Fibroblast of lung (primary cell): Measurements from ENCODE around the gene TERB1. TPM values are rescaled to one million over a fixed set of nuclear protein-coding genes. Genes with fewer than 3 reads are reported as not detected.

Experiments
- DNase-seq, 2 donors: peaks; one replicate each; pipeline versions ENCODE4 v3.0.0 to v3.0.0-alpha.2; 2010; ENCODE audit warnings: low read depth in 2 of 2
- H2AFZ ChIP-seq: 2 replicates; pipeline ENCODE4 v1.5.1; 2012; ENCODE audit warnings: low read length, control low read depth, inconsistent platforms
- H3K27ac ChIP-seq: 2 replicates; pipeline ENCODE4 v1.5.1; 2011; ENCODE audit warnings: low read length, control low read depth; ENCODE audit not compliant: insufficient read depth
- H3K27me3 ChIP-seq: 2 replicates; pipeline ENCODE4 v1.5.1; 2011; ENCODE audit warnings: mild to moderate bottlenecking, low read length; ENCODE audit not compliant: control insufficient read depth, insufficient read depth
- H3K36me3 ChIP-seq: 2 replicates; pipeline ENCODE4 v1.5.1; 2011; ENCODE audit warnings: low read length; ENCODE audit not compliant: control insufficient read depth, insufficient read depth
- H3K4me1 ChIP-seq: 2 replicates; pipeline ENCODE4 v1.5.1; 2011; ENCODE audit warnings: low read length; ENCODE audit not compliant: control insufficient read depth, insufficient read depth; ENCODE audit errors: extremely low read depth
- H3K4me2 ChIP-seq: 2 replicates; pipeline ENCODE4 v1.5.1; 2011; ENCODE audit warnings: low read length, control low read depth; ENCODE audit not compliant: insufficient read depth; ENCODE audit errors: extremely low read depth
- H3K4me3 ChIP-seq, 4 experiments: fragments of 200-600 bp in 1 of 4; sonication (generic) in 1 of 4; replicated peaks in 1 of 4; 2 replicates each; pipeline ENCODE4 v1.5.1; 2011 to 2016; ENCODE audit warnings: low read length in 4 of 4, low read depth in 3 of 4, mild to moderate bottlenecking in 3 of 4, control low read depth in 2 of 4, inconsistent platforms in 1 of 4, mixed read lengths in 1 of 4; ENCODE audit not compliant: insufficient read depth in 1 of 4; ENCODE audit errors: control extremely low read depth in 1 of 4
- H3K79me2 ChIP-seq: 2 replicates; pipeline ENCODE4 v1.5.1; 2012; ENCODE audit warnings: mild to moderate bottlenecking, low read length, inconsistent platforms; ENCODE audit not compliant: control insufficient read depth, insufficient read depth
- H3K9ac ChIP-seq: 2 replicates; pipeline ENCODE4 v1.5.1; 2011; ENCODE audit warnings: mild to moderate bottlenecking, low read length, control low read depth; ENCODE audit not compliant: insufficient read depth
- H3K9me3 ChIP-seq: 2 replicates; pipeline ENCODE4 v1.5.1; 2012; ENCODE audit warnings: low read depth, low read length; ENCODE audit not compliant: control insufficient read depth, insufficient read depth
- H4K20me1 ChIP-seq: 2 replicates; pipeline ENCODE4 v1.5.1; 2011; ENCODE audit warnings: low read length; ENCODE audit not compliant: control insufficient read depth, insufficient read depth; ENCODE audit errors: extremely low read depth
- EZH2 ChIP-seq: IDR thresholded peaks from 2 replicates; pipeline ENCODE4 v1.5.1; 2012; ENCODE audit warnings: low read length, control low read depth, mild to moderate bottlenecking; ENCODE audit errors: missing control alignments
- polyA minus RNA-seq: library from RNA; depleted of rRNA, polyadenylated mRNA; stranded (reverse); fragments of >200 nt; gene quantifications from 2 replicates; pipeline ENCODE4 v1.2.3, GENCODE V29; 2011; ENCODE audit warnings: low replicate concordance
- polyA plus RNA-seq, 2 donors: library from polyadenylated mRNA; depleted of rRNA in 1 of 2; stranded (reverse) in 1 of 2; unstranded in 1 of 2; fragments of >200 nt; gene quantifications; 2 replicates each; pipeline ENCODE4 v1.2.1, GENCODE V29; 2011 to 2012; ENCODE audit warnings: missing spikeins in 1 of 2
- total RNA-seq: library from RNA; depleted of rRNA; stranded (reverse); fragments of >200 nt; gene quantifications from 2 replicates; pipeline ENCODE4 v1.2.1, GENCODE V29; 2014
- TF ChIP-seq, protein P1 (sequence below), 2 donors: IDR thresholded peaks in 1 of 2; conservative IDR thresholded peaks in 1 of 2; 1 replicate in 1 of 2; 2 replicates in 1 of 2; pipeline ENCODE4 v1.5.1; 2011 to 2012; ENCODE audit warnings: low read length in 2 of 2, control low read depth in 1 of 2, inconsistent platforms in 1 of 2, low read depth in 1 of 2, mild to moderate bottlenecking in 1 of 2

The TERB1 gene, protein sequence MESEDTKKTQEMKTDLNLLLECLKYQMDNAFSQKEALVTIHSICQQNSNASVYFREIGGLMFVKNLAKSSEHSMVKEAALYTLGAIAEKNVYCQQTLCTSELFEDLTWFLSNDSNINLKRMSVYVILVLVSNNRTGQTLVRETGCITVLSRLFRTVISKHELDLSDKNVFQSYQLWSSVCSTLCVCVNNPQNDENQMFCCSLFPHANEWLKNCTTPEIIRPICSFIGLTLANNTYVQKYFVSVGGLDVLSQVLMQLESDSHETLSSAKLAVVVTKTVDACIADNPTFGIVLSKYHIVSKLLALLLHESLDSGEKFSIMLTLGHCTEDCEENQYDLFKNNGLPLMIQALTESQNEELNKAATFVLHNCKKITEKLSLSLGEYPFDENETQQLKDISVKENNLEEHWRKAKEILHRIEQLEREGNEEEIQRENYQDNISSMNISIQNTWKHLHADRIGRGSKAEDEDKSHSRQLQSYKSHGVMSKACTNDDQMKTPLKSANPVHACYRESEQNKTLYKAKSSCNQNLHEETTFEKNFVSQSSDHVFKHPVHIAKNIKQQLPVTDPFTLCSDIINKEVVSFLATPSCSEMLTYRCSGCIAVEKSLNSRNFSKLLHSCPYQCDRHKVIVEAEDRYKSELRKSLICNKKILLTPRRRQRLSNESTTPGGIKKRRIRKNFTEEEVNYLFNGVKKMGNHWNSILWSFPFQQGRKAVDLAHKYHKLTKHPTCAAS
- under 0.01 and 0.17 TPM in 2 replicates for total RNA-seq
- polyA plus RNA-seq: not detected in 2 replicates
- polyA plus RNA-seq (2012): not detected in 2 replicates
- not detected in 2 replicates for polyA minus RNA-seq

DNA sequence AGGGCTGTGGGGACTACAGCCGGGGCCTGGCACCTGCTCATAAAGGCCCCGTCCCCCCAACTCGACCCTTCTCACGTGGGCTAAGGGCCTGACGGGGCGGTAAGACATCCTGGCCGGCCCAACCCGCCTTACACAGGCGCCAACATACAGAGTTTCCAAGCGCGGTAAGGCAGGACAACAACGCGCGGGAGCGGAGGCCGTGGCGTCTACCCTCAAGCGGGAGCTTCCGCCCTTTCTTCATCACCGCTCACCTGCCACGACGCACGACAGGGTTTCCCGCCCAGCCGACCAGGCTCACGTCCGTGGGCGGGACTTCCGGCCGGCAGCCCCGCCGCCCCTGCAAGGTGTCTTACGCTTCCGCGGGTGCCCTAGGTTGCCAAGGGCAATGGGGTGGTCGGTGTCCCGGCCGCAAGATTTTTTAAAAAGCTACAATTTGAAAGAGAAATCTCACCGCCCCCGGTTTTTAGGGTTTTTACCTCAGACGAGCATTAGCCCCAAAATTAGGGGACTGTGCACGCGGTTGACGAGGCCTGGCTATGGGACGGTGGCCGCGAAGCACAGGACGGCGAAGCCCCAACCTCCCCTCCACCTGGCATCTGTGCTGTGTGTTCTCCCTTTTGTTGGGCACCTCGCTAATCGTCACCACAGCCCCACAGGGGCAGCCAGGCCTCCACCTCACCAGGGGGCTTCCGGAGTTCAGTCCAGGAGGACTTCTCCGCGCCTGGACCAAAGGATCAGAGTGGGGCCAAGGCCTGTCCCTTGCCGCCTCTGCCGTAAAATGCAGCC is at the start of gene TERB1:
TSS of gene TERB1 (minus strand) at position 265 of the 786 bp plus-strand sequence. CDS start 4,786 bp downstream, outside the sequence.
- Histone ChIP-seq H3K9me3 (no peaks in the 10 kb centered on the region), H3K27ac (no peak within 1 kb of the TSS), H3K36me3 (peaks cover 12% of the 10 kb centered on the region), H4K20me1 (no peaks in the 10 kb centered on the region), H3K4me1 (no peaks in the 10 kb centered on the region), H2AFZ (no peak within 1 kb of the TSS), H3K27me3 (no peaks in the 10 kb centered on the region), H3K9ac (no peak within 1 kb of the TSS), H3K4me3 (no peak within 1 kb of the TSS), H3K4me2 (no peak within 1 kb of the TSS), H3K79me2 (no peaks in the 10 kb centered on the region)
- DNase-seq: no peak
- TF ChIP-seq, protein P1, sequence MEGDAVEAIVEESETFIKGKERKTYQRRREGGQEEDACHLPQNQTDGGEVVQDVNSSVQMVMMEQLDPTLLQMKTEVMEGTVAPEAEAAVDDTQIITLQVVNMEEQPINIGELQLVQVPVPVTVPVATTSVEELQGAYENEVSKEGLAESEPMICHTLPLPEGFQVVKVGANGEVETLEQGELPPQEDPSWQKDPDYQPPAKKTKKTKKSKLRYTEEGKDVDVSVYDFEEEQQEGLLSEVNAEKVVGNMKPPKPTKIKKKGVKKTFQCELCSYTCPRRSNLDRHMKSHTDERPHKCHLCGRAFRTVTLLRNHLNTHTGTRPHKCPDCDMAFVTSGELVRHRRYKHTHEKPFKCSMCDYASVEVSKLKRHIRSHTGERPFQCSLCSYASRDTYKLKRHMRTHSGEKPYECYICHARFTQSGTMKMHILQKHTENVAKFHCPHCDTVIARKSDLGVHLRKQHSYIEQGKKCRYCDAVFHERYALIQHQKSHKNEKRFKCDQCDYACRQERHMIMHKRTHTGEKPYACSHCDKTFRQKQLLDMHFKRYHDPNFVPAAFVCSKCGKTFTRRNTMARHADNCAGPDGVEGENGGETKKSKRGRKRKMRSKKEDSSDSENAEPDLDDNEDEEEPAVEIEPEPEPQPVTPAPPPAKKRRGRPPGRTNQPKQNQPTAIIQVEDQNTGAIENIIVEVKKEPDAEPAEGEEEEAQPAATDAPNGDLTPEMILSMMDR (conservative IDR thresholded peaks at IDR 0.05 in 1 of 2, IDR thresholded peaks at IDR 0.05 in 1 of 2; ENCODE audit: low read depth in 1 of 2, low read length in 2 of 2): no peak
- no peak for TF ChIP-seq EZH2

DNA sequence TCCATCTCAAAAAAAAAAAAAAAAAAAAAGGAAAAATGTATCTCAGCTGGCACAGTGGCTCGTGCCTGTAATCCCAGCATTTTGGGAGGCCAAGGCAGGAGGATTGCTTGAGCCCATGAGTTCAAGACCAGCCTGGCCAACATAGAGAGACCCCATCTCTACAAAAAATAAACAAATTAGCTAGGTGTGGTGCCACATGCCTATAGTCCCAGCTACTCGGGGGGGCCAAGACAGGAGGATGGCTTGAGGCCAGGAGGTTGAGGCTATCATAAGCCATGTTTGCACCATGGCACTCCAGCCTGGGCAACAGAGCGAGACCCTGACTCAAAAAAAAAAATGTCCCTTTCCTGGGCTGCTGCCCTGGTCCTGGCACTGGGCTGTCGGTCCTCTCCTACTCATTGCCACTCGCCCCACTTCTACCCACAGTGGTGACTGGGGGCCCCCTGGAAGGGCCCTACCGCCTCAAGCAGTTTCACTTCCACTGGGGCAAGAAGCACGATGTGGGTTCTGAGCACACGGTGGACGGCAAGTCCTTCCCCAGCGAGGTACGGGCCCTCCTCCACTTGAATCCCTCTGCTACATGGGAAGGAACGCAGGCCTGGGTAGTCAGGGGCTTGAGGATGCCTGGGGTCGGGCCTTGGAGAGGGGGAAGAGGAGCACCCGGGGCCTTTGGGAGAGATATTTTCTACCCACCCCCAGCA is 48.9 kb upstream of the TERB1 start:
- Histone ChIP-seq H3K36me3 (no peaks in the 10 kb centered on the region), H3K27me3 (peaks cover 23% of the 10 kb centered on the region)
- no peak for TF ChIP-seq EZH2
- TF ChIP-seq, protein P1 (conservative IDR thresholded peaks at IDR 0.05 in 1 of 2, IDR thresholded peaks at IDR 0.05 in 1 of 2; ENCODE audit: low read depth in 1 of 2, low read length in 2 of 2): no peak

More for the DNA sequence above, 48.9 kb upstream of the TERB1 start:
- no peak overlapping the region for H2AFZ ChIP-seq
- H3K27ac ChIP-seq: no peak overlapping the region
- no peak overlapping the region for H3K9ac ChIP-seq
- H3K79me2 ChIP-seq: no peaks in the 10 kb centered on the region
- no peak overlapping the region for H3K4me2 ChIP-seq
- H3K4me3 ChIP-seq: no peak overlapping the region
- H3K9me3 ChIP-seq: no peaks in the 10 kb centered on the region
- H3K4me1 ChIP-seq: no peaks in the 10 kb centered on the region
- DNase-seq: no peak
- no peaks in the 10 kb centered on the region for H4K20me1 ChIP-seq
